SH-SY5Y (cell line): ENCODE data around the gene OLFM2.

Source experiments
- GATA2 ChIP-seq: IDR thresholded peaks from 2 replicates; pipeline ENCODE4 v1.6.1; 2011; ENCODE audit warnings: mild to moderate bottlenecking, low read depth, low read length
- GATA3 ChIP-seq: IDR thresholded peaks from 2 replicates; pipeline ENCODE4 v1.6.1; 2011; ENCODE audit warnings: low read depth, mild to moderate bottlenecking, low read length, moderate library complexity

DNA sequence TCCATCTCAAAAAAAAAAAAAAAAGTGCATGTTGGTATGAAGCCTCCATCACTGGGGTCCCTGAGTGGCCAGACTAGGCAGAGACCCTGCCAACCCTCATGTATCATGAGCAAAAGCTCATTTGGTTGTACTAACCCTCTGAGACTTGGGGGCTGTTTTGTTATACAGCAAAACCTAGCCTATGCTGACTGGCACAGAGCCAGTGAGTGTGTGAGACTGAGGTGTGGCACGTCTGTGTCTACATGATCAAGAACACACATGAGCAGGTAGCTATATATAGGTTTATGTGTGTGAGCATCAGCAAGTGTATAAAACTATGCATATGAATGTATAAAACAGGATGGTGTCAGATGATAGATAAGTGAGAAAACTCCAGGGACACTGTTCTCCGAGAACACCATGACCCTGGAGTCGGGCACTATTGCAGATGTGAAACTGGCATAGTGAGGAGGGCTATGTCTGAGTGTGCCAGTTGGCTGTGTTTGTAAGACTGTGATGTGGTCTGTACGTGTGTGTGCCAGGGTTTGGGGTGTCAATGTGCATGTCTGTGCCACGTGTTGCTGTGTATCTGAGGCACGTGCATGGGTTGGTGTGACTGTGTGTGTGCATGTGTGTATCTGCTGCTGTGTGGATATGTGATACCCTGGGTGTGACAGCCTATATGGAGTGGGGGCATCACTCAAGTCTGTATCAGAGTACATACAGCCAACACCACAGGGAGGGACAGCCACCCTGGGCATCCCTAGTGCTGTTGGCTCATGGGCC lies 44.5 kb downstream of the OLFM2 start:
- TF ChIP-seq GATA3 (no peak), GATA2 (no peak)
